HG03139 (cell line): Measurements from ENCODE around the gene CEP63.
"Not testable (repeated sequence)": the region's sequence is repeated elsewhere in the genome, so short reads cannot be mapped to it uniquely, and the experiment has no call there.

ENCODE experiments used
- ATAC-seq: cut with Tn5 transposase; IDR thresholded peaks from one replicate; pipeline ENCODE4 v1.9.1; 2021; ENCODE audit not compliant: unreplicated experiment

The CEP63 gene

DNA sequence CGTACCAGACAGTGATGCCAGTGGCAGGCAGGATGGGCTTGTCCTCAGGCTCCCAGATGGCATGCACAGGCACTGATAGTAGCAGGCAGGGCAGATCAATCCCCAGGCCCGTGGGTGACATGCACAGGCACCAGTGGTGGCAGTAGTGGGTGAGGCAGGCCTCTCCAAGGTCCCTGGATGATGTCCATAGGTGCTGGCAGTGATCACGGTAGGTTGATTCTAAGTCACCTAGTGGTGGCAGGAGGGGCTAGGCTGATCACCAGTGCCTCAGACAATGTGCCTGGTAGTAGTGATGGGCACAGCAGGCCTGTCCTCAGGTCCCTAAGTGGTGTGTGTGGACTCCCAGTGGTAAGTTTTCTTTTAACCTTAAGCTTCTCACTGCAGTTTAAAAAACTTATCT, 19.6 kb downstream of the CEP63 start:
- ATAC-seq = no peak

DNA sequence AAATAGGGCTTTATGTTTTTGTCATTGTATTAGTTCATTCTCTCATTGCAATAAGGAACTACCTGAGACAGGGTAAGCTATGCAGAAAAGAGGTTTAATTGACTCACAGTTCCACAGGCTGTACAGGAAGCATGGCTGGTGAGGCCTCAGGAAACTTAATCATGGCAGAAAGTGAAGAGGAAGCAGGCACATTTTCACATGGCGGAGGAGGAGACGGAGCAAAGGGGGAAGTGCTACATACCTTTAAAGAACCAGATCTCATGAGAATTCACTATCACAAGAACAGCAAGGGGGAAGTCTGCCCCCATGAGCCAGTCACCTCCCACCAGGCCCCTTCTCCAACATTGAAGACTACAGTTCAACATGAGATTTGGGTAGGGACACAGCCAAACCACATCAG, 25.6 kb downstream of the CEP63 start:
- ATAC-seq = no peak

DNA sequence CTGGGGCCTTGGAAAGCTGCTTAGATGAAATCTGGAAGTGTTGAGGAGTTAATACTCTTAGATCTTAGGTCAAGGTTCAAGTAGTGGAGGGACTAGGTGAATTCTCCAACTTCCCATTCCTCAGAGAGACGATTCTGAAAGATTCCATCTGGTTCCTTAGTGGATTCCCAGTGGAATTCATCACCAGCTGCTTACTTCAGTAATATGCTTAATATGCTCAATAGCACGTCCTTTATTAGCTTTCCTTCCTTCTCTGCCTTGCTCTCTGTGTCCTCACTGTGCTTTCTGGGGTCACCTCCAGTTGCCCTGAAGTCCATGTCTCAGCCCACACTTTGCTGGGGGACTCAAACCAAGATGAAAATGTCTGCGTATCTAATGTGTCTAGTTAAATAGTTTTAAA, 31.0 kb downstream of the CEP63 start:
- no peak for ATAC-seq

DNA sequence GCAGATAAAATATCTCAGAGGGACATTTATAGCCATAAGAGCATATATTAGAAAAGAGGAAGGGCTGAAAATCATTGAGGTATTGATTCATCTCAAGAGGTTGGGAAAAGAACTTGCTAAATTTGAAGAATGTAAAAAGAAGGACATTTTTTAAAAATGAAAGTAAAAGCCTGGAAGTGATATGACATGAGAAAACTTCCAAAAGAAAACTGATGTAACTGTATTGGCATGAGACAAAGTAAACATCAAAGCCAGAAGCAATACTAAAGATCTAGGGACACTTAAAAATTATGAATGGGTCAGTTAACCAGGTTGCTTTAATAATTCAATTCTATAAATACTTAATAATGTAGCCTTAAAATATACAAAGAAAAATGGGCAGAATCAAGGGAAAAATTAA, 31.9 kb downstream of the CEP63 start:
- ATAC-seq = no peak

DNA sequence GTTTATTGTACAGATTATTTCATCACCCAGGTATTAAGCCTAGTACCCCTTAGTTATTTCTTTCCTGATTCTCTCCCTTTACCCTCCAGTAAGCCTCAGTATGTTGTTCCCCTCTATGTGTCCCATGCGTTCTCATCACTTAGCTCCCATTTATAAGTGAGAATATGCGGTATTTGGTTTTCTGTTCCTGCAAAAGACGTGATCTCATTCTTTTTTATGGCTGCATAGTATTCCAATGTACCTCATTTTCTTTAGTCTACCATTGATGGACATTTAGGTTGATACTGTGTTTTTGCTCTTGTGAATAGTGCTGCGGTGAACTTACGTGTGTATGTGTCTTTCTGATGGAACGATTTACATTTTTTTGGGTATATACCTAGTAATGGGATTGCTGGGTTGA, 36.7 kb downstream of the CEP63 start:
- no peak for ATAC-seq

DNA sequence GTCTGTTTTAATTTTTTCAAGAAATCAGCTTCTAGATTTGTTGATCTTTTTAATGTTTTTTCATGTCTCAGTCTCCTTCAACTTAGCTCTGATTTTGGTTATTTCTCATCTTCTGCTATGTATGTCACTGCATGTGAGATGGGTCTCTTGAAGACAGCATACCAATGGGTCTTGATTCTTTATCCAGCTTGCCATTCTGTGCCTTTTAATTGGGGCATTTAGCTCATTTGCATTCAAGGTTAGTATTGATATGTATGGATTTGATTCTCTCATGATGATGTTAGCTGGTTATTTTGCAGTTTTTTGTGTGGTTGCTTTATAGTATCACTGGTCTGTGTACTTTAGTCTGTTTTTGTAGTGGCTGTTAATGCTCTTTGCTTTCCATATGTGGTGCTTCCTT, 39.4 kb downstream of the CEP63 start:
- no peak for ATAC-seq

DNA sequence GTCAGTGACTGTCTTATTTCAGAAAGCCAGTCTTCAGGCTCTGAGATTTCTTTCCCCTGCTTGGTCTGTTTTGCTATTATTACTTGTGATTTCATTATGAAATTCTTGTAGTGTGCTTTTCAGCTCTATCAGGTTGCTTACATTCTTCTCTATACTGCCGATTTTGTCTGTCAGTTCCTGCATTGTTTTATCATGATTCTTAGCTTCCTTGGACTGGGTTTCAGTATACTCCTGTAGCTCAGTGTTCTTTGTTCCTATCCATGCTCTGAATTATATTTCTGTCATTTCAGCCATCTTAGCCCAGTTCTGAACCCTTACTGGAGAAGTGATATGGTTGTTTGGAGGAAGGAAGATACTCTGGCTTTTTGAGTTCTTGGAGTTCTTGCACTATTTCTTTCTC, 40.5 kb downstream of the CEP63 start:
- no peak for ATAC-seq

DNA sequence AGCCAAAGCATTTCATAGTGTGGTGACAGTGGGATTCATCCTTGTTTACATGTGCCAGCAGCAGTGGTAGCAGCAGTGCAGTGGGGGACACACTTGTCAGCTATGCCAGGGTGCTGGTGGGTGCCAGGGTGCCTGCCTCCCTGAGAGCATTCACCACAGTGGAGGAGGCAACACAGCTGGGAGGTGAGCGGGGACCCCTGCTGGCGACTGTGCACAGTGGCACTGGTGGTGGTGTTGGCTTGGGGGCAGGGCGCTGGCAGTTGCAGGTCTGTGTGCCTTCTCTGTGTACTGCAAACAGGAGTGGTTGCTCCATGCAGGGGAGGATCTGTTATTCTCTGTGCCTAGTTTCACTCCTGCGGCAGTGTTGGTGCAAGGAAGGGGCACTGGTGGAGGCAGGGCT, 41.2 kb downstream of the CEP63 start:
- no peak for ATAC-seq

DNA sequence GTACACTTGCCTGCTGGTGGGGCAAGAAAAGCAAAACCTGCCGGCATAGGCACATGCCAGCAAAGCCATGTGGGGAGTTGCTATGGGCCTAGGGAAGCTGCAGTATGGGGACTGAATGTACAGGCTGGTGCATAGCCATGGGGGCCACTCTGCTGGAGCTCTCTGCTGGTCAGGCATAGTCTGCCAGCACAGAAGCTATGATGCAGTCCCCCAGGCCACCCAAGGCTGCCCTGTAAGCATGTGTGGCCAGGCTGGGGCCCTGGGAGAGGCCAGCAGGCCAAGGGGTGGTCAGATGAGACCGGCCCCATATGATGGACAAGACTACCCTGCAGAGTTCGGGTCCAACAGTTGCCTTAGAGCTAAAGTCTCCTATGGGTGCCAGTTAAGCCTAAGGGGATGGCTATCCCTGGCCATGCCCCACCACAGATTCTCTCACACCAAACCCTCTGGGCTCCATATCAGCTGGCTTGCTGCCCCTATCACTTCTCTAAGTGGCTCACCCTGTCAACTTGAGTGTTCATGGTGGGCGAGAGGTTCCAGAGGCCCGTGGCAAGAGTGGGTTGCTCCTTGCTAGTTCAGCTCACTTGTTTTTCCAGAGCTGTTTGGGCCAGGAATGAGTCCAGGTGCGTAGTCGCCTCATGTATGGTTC, 41.8 kb downstream of the CEP63 start:
- ATAC-seq = no peak

DNA sequence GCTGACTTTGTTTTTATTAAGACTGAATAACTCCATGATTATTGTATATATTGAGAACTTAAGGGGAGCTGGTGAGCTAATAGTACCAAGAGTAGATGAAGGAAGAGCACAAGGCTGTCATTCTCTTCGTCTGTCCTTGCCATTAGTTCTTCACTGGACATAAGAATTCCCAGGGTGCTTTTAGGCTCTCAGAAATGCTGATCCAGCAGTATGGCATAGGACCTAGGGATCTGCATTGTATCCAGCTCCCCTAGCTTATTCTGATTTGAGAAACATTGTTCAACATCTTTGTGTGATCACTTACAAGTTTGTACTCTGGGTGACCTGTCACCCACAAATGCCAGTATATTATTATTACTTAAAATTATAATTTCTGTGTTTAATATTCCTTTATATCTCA, 47.6 kb downstream of the CEP63 start:
- ATAC-seq = no peak

DNA sequence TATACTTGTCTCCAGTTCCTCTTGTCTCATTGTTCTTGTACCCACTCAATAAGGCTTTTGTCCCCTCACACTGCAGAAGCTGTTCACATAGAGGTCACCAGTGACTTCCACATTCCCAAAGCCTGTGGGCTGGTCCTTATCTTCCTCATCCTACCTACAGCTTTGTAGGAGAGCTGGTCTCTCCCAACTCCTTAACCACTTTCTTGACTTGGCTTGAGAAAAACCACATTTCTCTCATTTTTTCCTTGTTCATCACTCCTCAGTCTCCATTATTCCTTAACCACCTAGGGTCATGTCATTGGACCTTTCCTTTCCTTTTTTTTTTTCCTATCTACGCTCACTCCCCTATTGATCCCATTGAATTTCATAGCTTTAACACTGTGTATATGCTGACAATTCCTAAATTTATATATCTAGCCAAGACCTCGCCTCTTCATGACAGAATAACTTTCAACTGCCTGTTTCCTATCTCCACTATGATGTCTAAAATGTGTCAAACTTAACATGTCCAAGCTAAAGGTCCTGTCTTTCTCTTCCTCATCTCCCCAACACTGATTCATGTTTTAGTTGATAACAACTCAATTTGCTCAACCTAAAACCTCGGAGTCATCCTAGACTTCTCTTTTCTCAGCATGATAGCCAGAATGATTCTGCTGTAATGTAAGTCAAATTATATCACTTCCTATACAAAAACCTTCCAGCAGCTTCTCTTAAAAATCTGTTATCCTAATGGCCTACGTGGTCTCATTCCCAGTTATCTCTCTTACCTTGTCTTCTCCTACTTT, 49.5 kb downstream of the CEP63 start:
- ATAC-seq = no peak

DNA sequence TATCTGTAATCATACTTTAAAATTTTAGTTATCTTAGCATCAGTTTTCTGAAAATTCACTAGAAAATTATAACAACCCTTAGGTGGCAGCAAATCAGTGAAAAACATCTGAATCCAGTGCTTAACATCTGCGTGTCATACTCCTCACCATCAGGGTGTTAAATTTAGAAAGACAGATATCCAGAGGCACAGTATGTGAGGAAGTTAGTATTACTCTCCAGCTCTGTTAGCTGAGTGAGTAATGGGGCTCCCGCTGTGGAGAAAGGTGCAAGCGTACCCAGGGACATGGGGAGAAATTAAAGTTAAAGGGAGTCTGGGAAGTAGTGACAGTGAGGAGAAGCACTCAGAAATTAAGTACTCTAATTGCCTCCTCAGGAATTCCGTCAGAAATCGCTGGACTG, 50.9 kb downstream of the CEP63 start:
- ATAC-seq = no peak

DNA sequence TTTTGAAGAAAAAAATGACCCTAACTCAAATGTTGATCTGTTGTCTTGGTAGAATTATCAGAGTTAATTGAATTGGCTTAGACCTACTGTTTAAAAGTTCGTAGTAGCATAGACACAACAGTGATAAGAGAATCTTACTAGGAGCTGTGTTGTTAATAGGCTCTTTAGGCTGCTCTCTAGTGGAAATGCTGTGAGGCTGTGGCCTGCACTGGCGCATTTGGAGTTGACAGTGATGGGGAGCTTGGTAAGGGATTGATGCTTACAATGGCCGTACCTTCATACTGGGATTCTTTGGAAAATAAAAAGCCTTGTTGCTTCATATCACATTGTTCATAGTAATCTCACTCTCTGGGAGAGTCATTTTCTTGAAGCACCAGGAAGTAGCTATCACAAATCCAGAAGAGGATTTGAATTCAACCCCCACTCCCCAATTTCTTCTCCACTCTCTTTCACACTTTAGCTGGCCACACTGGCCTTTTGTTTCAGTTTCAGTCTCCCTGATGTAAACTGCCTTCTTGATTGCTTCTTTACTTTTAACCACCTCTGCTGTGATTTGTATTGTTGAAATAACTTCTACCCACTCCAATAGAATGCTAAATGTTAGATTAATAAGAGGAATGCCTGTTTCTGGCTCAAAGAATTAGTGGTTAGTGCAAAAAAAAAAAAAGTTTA, 56.6 kb downstream of the CEP63 start:
- no peak for ATAC-seq

DNA sequence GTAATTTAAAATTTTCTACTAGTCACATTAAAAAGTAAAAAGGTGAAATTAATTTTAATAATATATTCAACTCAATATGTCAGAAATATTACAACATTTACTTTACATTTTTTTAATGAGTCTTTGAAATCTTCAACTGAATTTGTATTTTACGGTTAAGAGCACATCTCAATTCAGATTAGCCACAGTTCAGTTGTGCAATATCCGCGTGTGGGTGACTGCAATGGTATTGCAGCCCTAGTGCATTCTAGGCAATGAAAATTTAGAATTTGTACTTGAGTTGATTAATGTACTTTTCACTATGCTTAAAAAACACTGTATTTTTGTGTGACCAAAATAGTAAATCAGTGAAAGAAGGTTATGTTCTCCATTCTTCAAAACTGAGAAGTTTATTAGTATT, 57.3 kb downstream of the CEP63 start:
- no peak for ATAC-seq

DNA sequence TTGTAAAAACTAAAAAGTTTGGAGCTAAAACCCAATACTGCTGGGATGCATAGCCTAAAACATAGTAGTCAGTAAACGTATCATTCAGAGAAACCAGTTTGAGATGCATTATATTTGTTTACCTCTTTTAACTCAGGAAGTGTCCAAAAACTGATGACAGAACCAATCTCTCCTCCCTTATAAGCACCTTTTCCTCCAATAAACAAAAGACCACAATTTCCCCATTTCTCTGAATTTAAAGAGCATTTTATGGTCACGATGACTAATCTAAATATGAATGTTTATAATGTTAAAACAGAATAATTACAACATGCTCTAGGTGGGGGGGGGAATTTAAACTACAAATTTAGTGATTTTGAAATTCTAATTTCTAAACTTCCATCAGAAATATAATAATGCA, 58.5 kb downstream of the CEP63 start:
- no peak for ATAC-seq

DNA sequence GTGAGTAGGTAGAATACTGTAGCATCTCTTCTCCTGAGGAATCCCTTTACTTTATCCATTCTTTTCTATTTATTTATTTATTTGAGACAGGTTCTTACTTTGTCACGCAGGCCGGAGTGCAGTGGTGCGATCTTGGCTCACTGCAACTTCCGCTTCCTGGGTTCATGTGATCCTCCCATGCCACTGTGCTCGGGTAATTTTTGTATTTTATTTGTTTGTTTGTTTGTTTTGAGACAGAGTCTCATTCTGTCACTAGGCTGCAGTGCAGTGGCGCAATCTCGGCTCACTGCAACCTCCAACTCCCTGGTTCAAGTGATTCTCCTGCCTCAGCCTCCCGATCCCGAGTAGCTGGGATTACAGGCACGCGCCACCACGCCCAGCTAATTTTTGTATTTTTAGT, 58.9 kb downstream of the CEP63 start:
- not testable (repeated sequence) for ATAC-seq

DNA sequence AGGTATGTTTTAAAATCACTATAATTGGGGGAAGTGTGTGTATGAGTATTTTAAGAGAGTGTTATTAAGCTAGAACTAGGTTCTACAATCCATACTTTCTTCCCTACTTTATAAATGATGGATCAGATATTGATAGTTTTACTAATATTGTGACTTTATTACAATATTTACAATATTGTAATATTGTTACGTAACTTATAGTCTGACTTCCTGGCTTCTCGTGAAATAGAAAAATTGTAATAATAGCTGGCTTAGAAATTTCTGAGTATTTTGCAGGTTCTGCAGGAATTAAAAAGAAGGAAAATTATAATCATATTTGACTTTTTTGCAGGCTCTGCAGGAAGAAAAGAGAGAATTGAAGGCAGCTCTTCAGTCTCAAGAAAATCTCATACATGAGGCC, 60.0 kb downstream of the CEP63 start:
- no peak for ATAC-seq

DNA sequence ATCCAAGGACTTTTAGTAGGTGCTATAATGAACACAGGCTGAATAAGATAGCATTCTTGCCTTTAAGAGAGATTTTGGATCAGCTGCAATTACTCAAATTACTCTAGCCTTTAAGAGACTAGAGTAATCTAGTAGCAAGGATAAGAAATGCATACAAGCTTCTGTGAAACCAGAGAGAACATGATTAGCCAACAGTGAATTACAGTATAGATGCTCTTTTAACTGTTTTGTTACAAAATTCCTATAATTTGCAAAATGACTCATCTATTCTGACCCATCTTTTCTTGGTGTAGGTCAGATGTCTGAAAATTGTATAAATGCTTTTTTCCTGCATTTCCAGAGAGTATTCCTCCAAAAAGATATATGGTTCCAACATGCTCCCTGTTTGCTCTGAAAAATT, 66.9 kb downstream of the CEP63 start:
- ATAC-seq = no peak

DNA sequence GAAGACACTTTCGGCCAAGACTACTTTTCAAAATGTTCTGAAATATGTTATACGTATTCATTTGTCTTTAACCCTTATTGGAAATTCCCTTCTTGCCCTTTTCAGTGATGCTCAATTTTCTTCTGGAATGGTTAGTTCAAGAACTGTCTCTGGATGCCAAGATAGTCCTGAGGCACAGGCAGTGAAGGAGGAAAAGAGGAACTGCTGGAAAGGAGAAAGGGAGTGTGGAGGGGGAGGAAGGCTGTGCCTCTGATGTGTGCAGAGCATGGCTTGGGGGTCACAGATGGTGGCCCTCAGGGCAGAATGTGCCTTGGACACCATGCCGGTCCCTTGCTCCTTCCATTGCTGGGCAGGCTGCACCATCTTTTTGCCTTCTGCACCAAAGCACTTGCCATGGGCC, 73.7 kb downstream of the CEP63 start:
- ATAC-seq = no peak

DNA sequence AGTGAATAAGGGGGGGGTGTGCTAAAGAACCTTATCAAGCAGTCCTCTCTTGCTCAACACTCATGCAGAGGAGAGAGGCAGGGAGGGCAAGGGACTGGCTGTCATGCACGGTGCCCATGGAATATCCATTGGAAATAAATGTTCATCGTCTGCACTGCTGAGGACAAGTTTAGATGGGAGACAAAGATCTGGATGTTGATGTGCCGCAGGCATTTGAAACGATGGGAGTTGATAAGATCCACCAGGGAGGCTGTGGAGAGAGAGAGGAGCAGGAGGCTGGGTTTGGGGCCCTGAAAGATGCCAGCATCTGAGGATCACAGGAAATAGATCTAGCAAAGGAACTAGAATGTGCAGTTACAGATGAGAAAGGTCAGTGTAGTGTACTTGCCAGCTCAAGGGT, 76.2 kb downstream of the CEP63 start:
- ATAC-seq = no peak

DNA sequence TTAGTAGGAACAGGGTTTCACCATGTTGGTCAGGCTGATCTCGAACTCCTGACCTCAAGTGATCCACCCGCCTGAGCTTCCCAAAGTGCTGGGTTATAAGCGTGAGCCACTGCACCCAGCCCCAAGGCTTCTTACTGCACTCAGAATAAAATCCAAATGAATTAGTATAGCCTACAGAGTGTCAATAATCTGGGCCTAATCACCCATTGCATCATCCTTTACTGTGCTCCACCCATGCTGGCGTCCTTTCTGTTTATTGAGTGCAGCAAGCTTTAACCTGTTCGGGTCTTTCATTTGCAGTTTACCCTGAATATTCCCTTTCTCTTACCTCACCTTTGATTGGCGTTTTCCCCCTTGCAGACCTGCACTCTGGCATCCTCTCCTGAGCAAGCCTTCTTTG, 77.7 kb downstream of the CEP63 start:
- ATAC-seq = no peak

DNA sequence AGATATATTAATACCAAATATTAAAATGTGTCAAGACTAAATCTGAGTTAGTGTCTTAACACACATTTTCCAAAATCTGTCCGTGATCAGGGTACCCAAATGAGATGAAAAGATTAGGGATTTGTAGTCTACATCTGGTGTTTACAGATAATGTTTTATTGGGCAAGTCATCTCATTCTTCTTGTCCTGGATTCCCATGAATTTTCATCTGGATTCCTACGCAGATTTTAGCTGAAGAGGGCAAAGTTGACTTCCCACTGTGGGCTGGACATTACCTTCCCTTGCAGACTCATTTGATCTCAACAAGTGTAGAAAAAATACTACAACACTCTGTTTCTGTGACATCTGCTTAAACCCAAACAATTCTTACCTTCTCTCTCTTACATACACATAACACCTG, 79.1 kb downstream of the CEP63 start:
- ATAC-seq = no peak
